Measurements from ENCODE around the gene ASIC5.

ASIC5 gene

DNA sequence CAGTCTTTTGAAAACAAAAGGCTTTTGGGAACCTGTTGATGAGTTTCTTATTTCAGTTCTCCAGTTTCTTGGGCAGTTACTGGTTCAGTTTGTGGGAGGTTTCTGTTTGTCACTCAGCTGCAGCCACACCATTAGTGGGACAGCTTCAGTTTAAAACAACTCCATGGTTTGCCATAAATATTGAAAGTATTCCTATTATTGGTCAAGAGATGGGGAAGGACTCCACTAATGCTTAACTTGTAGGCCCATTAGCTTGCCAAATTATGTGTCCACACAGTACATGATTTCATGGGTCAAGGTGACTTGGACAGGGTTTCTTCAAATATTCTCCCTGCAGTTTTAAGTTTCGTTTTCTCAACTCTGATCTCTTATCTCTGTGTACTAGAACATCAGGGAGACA lies 15.5 kb upstream of the ASIC5 start:
- no peak for DNase-seq (ENCODE audit: low read depth, low spot score)

DNA sequence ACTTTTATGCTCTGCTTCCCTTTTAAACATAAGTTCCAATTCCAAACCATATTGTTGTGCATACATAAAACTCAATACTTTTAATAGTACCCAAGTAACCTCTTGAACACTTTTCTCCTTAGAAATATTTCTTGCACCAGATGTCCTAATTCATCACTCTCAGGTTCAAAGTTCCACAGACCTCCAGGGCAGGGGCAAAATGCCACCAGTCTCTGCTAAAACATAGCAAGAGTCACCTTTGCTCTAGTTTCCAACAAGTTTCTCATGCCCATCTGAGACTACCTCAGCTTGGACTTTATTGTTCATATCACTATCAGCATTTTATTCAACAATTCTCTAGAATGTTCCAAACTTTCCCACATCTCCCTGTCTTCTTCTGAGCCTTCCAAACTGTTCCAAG lies 13.7 kb upstream of the ASIC5 start:
- DNase-seq (ENCODE audit: low read depth, low spot score), result no peak

DNA sequence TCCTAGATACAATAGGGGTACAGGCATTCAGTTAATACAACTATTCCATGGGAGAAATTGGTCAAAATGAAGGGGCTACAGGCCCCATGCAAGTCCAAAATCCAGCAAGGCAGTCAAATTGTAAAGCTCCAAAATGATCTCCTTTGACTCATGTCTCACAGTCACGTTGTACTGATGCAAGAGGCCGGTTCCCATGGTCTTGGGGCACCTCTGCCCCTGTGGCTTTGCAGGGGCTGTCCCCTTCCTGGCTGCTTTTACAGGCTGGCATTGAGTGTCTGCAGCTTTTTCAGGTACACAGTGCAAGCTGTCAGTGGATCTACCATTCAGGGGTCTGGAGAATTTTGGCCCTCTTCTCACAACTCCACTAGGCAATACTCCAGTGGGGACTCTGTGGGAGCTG lies 12.5 kb upstream of the ASIC5 start:
- DNase-seq (ENCODE audit: low read depth, low spot score), result no peak

DNA sequence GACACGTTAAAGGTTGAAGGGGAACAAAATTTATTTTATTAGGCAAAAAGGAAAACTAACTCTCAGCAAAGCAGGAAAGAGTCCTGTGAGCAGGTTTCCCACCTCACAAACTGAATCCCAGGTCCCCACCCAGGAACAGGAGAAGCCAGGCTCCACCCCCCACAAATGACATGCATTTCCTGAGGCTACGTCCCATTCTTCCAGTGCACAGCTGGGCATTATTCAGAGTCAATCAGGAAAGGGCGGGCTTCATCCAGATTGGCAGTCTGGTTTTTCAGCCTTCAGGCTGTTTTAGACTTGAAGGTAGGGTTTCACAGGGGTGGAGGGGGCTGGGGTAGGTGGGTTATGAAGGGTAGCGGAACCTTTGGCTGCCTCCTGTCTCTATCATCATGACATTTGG lies 11.9 kb upstream of the ASIC5 start:
- DNase-seq (ENCODE audit: low read depth, low spot score), result no peak

DNA sequence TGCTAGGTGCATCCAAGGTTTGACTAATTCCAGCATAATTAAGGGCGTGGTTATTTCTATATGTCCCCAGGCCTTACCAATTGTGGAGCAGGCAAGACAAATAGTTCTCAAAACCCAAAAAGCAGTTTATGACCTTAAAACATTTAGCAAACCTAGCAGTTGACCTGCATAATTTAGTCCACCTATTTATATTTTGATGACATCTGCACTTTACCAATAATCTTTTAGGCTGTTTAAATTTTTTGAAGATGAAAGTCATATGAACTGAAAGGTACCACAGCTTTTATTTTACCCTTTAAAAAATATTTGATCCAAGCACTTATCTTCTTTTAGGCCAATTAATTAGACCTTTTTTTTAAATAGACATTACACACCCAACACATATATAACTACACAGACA lies 9.8 kb upstream of the ASIC5 start:
- DNase-seq (ENCODE audit: low read depth, low spot score), result no peak

DNA sequence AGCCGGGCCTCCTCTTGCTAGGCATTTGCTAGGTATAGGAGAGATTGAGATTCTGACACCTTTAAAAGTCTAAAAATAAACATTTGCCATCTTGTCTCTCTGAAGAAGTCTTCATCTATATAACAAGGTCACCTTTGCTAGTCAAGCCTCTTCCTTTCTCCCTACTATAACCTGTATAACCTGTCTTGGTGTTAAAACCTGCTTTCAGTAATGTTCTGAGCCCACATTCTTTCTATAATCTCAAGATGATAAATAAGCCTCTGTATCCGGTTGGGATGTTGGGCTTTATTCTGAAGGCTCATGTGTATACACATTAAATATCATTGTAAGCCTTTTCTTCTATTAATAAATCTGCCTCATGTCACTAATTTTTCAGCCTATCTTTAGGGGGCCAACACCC lies 10.2 kb downstream of the ASIC5 start:
- DNase-seq (ENCODE audit: low read depth, low spot score), result no peak

DNA sequence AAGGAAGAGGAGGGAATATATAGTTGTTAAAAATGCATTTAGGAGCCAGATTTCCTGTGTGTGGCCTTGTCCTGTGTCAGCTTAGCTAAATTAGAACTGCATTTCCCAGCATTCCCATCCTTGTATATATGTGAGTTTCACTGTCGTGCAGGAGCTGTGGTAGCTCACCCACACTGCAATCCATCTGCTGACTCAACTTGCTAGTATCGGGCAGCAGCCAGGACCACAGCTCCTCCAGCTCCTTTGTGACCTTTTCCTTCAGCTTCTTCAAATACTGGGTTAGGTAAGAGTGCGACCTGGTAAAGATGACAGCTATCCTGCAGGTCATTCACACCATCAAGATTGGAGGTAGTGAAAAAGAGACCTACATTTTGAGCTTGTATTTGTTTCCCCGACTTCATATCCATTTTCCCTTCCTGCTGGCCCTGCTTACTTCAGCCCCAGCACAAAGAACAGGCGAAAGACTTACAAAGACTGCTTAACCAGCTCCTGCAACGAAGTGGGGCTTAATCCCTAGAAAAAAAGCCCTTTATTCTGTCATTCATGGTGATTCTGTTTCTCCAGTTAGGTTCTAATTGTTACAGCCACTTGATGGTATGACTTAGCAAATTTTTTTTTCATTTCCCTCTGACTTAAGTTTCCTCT lies 11.4 kb downstream of the ASIC5 start:
- DNase-seq (ENCODE audit: low read depth, low spot score), result no peak

DNA sequence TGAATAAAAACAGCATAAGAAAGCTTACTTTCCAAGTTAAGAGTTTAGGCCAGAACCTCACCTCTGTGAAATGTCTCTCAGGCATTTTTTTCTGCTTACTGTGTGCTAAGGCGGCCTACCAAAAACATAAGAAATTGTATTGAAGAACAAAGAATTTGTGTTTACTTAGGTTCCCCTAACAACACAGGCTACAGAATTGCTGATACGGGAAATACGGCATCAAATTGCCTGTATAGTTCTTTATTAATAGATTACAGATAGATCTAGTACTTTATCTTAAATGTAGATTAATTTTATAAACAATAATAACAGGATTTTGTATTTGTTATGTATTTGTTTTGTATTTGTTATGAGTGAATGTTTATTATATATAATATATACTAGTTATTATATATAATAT lies 12.9 kb downstream of the ASIC5 start:
- DNase-seq (ENCODE audit: low read depth, low spot score), result no peak

DNA sequence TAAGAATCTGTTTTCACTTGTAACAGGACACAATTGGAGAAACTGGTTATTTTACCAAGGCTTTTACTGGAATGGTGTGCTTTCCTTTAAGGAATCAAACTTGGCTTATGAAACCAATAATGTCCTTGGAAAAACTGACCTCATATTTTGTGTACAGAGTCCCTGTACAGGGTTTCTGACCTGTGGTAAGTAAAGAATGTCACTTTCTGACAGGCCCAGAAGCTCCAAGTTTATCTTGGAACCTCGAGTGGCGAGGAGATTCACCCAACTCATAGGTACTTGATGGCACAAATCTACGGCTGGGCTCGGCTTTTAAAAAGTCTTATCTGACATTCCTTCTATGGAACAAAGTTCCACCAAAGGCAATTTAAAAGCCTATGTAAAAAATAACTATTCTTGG lies 17.0 kb downstream of the ASIC5 start:
- no peak for DNase-seq (ENCODE audit: low read depth, low spot score)

DNA sequence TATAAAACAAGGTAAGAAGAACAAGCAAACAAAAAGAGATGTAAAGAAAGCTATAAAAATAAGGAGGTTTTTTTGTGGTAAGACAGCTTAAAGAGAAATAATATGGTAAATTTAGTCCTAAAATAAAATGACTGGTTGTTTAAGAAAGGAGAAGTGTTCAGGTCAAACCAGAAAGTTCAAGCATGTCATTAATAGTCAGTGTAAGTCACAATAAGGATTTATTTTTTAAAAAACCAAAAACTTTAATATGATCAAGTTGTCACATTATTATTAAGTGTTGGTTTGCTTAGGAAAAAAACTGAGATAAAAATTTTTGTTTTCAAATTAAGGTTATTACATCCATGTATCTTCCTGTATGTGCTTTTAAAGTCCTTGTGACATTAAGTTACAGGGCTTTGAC lies 19.1 kb downstream of the ASIC5 start:
- DNase-seq (ENCODE audit: low read depth, low spot score), result no peak

DNA sequence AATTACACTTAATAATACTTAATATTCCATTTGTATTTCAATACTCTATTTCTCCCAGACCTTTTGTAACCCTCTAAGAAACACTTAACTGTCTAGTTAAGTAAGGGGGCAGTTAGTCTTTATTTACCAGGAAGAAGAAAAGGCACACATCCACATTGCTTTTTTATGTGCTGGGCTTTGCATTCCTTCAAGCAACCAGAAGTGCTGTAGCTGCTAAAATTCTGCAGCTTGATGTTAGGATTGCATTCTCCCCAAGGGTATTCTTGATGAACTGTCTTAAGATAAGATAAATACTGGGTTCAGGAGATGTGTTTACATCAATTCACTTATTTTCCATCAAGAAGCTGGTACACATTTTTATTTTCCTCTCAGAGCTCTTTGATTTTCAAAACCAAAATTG lies 24.0 kb downstream of the ASIC5 start:
- DNase-seq (ENCODE audit: low read depth, low spot score), result no peak

DNA sequence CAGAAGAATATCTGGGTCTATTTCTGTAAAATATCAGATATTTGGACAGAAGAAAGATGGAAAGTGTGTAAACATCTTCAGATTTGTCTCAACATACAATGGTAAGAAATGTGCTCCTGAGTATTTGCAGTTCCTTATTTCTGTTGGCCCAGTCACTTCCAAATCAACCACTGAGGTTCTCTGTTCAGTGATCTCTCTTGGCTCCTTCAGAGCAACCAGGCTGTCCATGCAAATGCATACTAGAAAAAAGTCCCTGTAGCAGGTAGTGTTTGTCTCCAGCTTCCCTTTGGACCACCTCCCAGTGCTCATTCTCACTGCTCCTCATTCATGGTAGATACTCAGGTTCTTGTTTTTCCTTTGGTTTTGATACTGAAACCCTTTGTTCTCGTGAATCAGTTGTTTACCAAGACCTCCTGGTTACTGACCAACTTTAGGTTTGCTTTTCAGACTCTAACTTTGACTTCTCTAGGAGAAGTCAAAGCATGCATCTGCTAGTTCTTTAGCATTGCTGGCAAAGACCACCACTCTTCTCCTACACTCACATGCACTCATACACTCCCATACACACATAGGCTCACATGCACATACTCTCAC lies 28.8 kb downstream of the ASIC5 start:
- no peak for DNase-seq (ENCODE audit: low read depth, low spot score)

DNA sequence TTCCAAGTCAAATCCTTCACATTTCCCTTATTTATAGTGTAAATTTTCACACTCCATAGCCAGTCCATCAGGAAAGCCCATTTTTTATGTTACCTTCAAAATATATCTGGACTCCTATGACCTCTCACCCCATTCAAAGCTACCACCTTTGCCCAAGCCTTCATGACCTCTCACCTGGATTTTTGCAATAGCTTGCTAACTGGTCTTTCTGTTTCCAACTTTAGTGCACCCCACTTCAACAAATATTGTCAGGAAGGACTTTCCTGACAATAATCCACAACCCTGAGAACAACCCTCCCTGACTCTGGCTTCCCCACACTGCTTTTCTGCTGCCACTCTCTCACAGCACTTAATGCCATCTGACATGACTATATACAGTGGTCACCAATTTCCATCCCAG lies 33.4 kb downstream of the ASIC5 start:
- no peak for DNase-seq (ENCODE audit: low read depth, low spot score)

DNA sequence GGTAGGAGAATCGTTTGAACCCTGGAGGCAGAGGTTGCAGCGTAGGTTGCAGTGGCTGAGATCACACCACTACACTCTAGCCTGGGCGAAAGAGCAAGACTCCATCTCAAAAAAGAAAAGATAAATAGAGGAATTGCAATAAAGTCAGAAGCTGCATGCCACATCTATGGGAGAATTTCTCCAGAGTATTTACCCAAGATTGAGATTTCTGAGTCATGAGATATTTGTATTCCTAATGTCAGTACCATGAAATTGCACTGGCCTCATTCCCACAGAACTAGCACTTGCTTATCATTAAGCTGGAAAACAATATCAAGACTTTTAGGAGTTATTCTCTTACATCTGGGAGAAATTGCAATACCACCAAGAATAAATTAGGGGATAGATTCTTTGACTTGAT lies 37.4 kb downstream of the ASIC5 start:
- no peak for DNase-seq (ENCODE audit: low read depth, low spot score)

DNA sequence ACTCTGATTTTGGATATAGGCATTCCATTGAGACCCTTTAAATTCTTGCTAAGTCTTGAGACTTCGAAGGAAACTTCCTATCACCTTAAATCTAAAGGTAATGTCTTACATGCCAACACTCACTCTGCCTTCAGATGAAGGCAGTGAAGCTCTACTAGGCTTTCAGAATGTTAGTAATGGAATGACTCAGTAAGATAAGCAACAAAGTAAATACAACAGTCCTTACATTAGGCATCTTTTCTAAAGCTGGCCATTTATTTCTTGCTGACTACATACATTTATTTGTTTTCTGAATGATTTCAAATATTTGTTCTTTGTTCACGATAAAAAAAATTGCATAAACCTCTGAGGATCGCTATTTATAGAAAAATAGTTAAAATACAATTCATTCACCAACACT lies 43.5 kb downstream of the ASIC5 start:
- no peak for DNase-seq (ENCODE audit: low read depth, low spot score)

DNA sequence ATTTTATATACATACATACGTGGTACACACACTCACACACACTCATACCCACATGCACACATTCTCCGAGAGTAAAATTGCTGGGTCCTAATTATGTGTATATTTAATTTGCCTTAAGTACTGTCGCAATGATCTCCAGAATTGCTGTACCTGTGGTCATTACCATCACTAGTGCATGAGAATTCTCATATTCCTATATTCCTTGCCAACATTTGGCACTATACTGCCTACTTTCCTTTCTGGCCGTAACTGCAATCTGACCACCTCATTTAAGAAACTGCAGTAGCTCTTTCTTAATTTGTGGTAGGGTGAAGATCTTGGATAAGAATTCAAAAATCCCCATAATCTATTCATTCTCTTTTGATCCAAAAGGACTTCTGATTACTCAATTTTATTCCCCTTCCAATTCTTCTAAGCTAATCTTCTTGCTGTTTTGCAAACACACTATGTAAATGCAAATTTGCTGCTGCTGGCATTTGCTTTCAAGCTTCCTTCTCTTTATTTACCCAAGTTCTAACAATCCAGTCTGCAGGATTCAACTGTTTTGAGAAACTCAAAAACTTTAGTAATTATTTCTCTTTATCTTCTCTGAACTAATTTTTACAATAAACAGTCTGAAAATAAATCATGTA lies 45.1 kb downstream of the ASIC5 start:
- DNase-seq (ENCODE audit: low read depth, low spot score), result no peak

DNA sequence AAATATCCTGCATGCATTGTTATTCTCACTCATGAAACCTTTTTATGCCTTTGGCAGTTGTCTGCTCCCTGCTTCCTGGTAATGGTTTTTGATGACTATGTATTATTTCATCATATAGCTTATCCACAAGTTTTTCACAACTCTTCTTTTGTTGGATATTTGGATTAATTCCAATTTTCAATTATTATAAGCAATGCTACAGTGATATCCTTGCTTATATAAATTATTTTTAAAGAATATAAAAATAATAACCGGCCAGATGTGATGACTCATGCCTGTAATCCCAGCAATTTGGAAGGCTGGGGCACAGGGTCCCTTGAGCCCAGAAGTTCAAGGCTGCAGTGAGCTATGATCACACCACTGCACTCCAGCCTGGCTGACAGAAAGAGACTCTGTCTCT lies 47.0 kb downstream of the ASIC5 start:
- no peak for DNase-seq (ENCODE audit: low read depth, low spot score)

DNA sequence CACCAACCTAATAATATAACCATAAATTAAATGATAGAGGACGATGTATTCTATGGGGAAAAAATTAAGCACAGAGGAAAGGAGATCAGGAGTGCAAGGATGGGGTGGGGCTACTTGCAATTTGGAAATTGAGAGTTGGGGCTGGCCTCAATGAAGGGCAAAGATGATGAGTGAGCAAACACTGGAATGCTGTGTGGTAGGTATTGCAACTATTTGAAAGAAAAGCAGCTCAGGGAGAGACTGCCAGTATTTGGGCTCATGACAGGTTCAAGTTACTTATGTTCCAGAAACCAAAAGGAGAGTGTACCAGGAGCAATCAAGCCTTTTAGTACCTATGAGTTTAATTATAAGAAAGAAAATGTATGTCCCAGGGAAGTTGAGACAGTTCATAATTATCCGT lies 47.4 kb downstream of the ASIC5 start:
- no peak for DNase-seq (ENCODE audit: low read depth, low spot score)

DNA sequence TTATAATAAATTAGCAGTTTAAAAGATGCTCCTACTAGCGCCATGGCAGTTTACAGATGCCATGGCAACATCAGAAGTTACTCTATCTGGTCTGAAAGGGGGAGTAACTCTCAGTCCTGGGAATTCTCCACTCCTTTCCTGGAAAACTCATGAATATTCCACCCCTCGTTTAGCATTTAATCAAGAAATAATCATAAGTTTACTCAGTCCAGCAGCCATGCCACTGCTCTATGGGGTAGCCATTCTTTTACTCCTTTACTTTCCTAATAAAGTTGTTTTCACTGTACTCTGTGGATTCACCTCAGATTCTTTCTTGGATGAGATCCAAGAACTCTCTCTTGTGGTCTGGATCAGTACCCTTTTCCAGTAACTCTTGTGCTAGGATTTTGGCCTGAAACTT lies 55.0 kb downstream of the ASIC5 start:
- DNase-seq (ENCODE audit: low read depth, low spot score), result no peak

DNA sequence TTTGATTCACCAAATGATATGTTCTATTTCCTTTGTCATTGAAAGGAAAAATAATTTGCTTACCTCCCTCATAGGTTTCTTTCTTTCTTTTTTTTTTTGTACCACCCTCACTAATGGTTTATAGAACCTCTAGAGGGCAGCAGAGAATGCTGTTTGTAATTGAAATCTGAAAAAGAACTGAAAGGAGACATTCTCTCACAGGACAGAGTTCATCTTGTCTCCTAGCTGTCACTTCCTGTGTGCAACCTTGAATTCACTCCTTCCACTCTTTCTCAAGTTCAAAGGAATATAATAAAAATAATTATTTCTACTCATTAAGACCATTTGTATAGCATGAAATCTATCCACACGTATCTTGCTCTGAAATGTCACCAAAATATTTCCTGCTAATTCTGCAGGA lies 56.2 kb downstream of the ASIC5 start:
- DNase-seq (ENCODE audit: low read depth, low spot score), result peak; percentile 65

DNA sequence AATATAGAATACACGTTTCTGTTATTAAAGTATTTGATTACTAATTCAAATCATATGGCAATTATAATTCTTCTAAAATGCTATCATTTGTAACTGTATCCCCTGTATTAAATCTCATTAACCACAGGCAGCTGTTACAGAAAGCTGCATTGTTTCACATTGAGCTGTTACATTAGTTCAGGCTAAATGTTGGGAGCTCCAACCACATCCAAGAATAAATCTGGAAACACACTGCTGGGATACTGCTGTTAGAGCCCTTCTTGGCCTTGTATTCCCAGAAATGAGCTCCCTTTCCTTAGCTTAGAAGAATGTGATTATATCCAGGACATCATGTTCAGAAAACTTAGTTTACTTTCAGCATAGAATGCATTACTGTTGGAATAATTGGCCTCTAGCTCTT lies 59.1 kb downstream of the ASIC5 start:
- DNase-seq (ENCODE audit: low read depth, low spot score), result no peak

DNA sequence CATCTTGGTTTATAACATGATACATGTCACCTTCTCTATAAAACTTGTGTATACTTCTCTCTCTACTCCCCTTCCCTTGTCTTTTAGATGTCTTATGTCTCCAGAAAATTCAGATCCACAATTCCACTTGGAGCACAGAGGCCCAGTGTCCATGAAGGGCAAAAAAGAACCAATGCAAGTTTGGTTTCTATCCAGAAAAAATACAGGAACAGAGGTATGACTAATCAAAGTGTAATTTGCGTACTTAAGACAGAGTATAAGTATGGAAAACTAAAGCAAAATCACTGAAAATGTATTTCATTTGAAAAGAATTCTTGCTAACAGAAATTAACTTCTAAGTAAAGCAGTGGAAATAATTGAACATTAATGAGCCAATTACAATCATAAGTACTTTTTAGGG lies 61.1 kb downstream of the ASIC5 start:
- no peak for DNase-seq (ENCODE audit: low read depth, low spot score)

DNA sequence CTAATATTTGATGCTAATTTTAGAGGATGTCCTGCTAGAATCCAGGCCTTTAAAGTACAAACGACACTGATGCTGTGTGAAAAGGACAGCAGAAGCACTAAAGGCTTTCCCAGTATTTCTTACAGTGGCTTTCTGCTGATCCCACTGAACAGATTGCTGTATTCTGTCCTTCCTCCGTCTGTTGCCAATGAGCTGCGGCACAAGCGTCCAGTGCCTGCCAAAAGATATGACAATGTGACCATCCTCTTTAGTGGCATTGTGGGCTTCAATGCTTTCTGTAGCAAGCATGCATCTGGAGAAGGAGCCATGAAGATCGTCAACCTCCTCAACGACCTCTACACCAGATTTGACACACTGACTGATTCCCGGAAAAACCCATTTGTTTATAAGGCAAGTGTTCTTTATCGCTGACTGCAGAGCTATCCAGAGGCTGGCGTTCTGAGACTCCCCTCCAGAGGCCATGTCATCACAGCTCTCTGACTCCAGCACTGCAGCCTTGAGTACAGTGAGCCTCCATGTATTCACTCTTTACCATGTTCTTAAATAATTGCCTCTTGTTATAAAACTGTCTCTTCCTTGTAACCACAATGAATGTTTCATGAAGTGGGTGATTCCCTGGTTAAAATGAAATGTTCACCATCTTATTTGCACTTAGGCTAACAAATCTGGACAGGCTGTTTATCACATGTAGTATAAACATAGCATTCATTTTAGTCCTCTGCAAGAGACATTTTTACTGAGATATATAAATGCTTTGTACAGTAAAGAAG lies 63.7 kb downstream of the ASIC5 start:
- no peak for DNase-seq (ENCODE audit: low read depth, low spot score)

Measured in iPS DF 19.7 (cell line).